OCI-LY3 (cell line): ENCODE measurements around the gene HELLS.

Source experiments
- EZH2phosphoT487 ChIP-seq: fragments of 200-600 bp; shearing (Covaris generic); IDR thresholded peaks from 2 replicates; pipeline ENCODE4 v1.6.1; 2018; ENCODE audit warnings: antibody characterized with exemption, mixed run types, low read depth
- TF ChIP-seq, protein P1 (sequence below): fragments of 200-600, 300-600 bp; sonication (generic); IDR thresholded peaks from 2 replicates; pipeline ENCODE4 v1.5.1; 2014; ENCODE audit warnings: antibody characterized with exemption, low read length, low read depth

DNA sequence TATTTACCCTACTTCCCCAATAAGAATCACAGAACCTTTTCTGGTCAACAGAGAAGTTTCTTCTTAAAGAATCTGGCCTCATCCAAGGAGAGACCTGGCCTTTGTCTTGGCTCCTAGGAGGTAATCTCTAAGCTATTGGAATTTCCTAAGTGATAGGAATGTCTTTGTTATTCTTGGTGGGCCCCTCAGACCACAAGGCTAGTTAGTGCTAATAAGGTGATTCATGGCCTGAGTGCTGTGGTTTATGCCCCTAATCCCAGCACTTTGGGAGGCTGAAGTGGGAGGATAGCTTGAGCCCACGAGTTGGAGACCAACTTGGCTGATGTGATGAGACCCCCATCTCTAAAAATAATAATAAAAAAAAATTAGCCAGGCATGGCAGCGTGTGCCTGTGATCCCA is 78.0 kb downstream of the HELLS start:
- TF ChIP-seq, protein P1, sequence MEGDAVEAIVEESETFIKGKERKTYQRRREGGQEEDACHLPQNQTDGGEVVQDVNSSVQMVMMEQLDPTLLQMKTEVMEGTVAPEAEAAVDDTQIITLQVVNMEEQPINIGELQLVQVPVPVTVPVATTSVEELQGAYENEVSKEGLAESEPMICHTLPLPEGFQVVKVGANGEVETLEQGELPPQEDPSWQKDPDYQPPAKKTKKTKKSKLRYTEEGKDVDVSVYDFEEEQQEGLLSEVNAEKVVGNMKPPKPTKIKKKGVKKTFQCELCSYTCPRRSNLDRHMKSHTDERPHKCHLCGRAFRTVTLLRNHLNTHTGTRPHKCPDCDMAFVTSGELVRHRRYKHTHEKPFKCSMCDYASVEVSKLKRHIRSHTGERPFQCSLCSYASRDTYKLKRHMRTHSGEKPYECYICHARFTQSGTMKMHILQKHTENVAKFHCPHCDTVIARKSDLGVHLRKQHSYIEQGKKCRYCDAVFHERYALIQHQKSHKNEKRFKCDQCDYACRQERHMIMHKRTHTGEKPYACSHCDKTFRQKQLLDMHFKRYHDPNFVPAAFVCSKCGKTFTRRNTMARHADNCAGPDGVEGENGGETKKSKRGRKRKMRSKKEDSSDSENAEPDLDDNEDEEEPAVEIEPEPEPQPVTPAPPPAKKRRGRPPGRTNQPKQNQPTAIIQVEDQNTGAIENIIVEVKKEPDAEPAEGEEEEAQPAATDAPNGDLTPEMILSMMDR, result no peak
- no peak for TF ChIP-seq EZH2phosphoT487
